GM18507 (cell line): ENCODE data around the gene GLUD1.
A peak's percentile ranks its signal among the peaks of the same experiment; 100 is the strongest.
"Not testable (repeated sequence)": the region's sequence is repeated elsewhere in the genome, so short reads cannot be mapped to it uniquely, and the experiment has no call there.

ENCODE experiments used
- DNase-seq: peaks from one replicate; pipeline ENCODE4 v3.0.0; 2011; ENCODE audit warnings: low read depth; ENCODE audit not compliant: insufficient read length; ENCODE audit errors: extremely low spot score
- FAIRE-seq: peaks from 2 replicates; lab custom pipeline; 2011; peaks lifted over from hg19 to GRCh38; lab: Jason Lieb, UNC

Gene GLUD1

GRCh38 chr10:87094373-87095235, at the start of gene GLUD1, which contains the start of gene SHLD2:
Gene GLUD1, minus strand, starts transcription at chr10:87094843. Its CDS starts 74 bp downstream, at chr10:87094769.
Gene SHLD2, plus strand, starts transcription at chr10:87095206. Its CDS starts 56,149 bp downstream, at chr10:87151355.
- DNase-seq: peak; percentile 74
- FAIRE-seq: peak; percentile 81

GRCh38 chr10:87143109-87143418, 48.4 kb upstream of the GLUD1 start:
- DNase-seq, FAIRE-seq: not testable (repeated sequence)

GRCh38 chr10:87142230-87143108, 47.8 kb upstream of the GLUD1 start:
- DNase-seq: not testable (repeated sequence)

GRCh38 chr10:87137478-87137877, 42.8 kb upstream of the GLUD1 start:
- not testable (repeated sequence) for DNase-seq, FAIRE-seq

More at GRCh38 chr10:87142230-87143108, 47.8 kb upstream of the GLUD1 start:
- not testable (repeated sequence) for FAIRE-seq

GRCh38 chr10:87134440-87134839, 39.8 kb upstream of the GLUD1 start:
- FAIRE-seq, DNase-seq: not testable (repeated sequence)

GRCh38 chr10:87133936-87134335, 39.3 kb upstream of the GLUD1 start:
- not testable (repeated sequence) for DNase-seq, FAIRE-seq

- DNase-seq, FAIRE-seq: not testable (repeated sequence)
Measured at GRCh38 chr10:87132176-87132575, 37.5 kb upstream of the GLUD1 start.

GRCh38 chr10:87127607-87128156, 33.0 kb upstream of the GLUD1 start:
- DNase-seq, FAIRE-seq: not testable (repeated sequence)

GRCh38 chr10:87127048-87127447, 32.4 kb upstream of the GLUD1 start:
- FAIRE-seq, DNase-seq: not testable (repeated sequence)

- FAIRE-seq, DNase-seq: not testable (repeated sequence)
Measured at GRCh38 chr10:87123351-87123750, 28.7 kb upstream of the GLUD1 start.

- not testable (repeated sequence) for FAIRE-seq, DNase-seq
Measured at GRCh38 chr10:87119029-87119428, 24.4 kb upstream of the GLUD1 start.

GRCh38 chr10:87118122-87118521, 23.5 kb upstream of the GLUD1 start:
- not testable (repeated sequence) for DNase-seq, FAIRE-seq

- FAIRE-seq (no peak), DNase-seq (no peak)
Measured at GRCh38 chr10:87105446-87106124, 10.9 kb upstream of the GLUD1 start.

- FAIRE-seq, DNase-seq: not testable (repeated sequence)
Measured at GRCh38 chr10:87104727-87105126, 10.1 kb upstream of the GLUD1 start.

GRCh38 chr10:87101996-87102395, 7.4 kb upstream of the GLUD1 start:
- FAIRE-seq: no peak
- no peak for DNase-seq

- peak; percentile 58 for DNase-seq
- FAIRE-seq: peak; percentile 57
Measured at GRCh38 chr10:87095236-87095945, 748 bp upstream of the GLUD1 start.

- no peak for FAIRE-seq
- DNase-seq: peak; percentile 35
Measured at GRCh38 chr10:87093632-87094372, 841 bp downstream of the GLUD1 start.
